ENCODE data around the gene ZMIZ1.
"Not testable (repeated sequence)": the region's sequence is repeated elsewhere in the genome, so short reads cannot be mapped to it uniquely, and the experiment has no call there.

ZMIZ1 gene

DNA sequence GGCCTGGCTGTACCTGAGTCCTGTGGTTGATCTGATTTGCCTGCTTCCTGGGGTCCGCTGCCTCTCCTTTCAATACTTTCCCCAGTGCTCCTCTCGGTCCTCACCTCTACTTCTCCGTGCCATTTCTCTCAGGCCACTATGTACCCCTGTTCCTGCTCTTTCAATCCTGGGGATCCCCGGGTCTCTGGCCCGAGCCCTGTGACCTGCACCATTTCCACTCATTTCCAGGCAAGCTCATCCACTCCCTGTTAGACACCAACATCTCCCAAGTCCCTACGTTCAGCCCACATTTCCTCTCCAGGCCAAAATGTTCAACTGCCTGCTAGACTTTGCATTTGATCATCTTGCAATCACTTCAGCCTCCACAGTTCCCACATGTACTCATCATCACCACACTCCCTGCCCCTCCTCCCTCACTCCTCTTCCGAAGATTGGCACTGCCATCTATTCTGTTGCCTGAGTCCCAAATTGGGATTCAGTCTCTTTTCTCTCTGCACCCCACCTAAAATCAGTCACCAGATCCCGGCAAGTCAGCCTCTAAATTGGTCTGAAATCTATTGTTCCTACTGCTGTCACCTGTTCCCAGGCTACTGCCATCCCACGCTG is 34.4 kb upstream of the ZMIZ1 start:
- Histone ChIP-seq H3K9ac (ENCODE audit: low read length) (no peak overlapping the region), H3K79me1 (ENCODE audit: low read length) (no peaks in the 10 kb centered on the region), H3K9me3 (ENCODE audit: insufficient read depth, low read depth, low read length) (no peaks in the 10 kb centered on the region), H3K36me3 (ENCODE audit: control insufficient read depth in 1 of 2, insufficient read depth in 2 of 2, low read length in 2 of 2) (no peaks in the 10 kb centered on the region), H3K4me2 (ENCODE audit: low read length) (no peak overlapping the region), H3K27me3 (ENCODE audit: insufficient read depth, low read length) (no peaks in the 10 kb centered on the region), H2AK5ac (ENCODE audit: low read length) (no peak overlapping the region), H3K4ac (ENCODE audit: low read depth, low read length) (no peak overlapping the region), H4K12ac (ENCODE audit: low read depth, low read length) (no peak overlapping the region), H2BK5ac (ENCODE audit: low read depth, low read length, poor library complexity) (no peak overlapping the region), H3K79me2 (ENCODE audit: control insufficient read depth, insufficient read depth, low read length, poor library complexity) (no peaks in the 10 kb centered on the region), H3K4me1 (ENCODE audit: control insufficient read depth in 1 of 2, insufficient read depth in 2 of 2, low read length in 2 of 2) (no peaks in the 10 kb centered on the region), H3K14ac (ENCODE audit: low read length) (no peak overlapping the region), H4K8ac (ENCODE audit: low read depth, low read length) (no peak overlapping the region), H3K23ac (ENCODE audit: low read length) (no peak overlapping the region), H2BK120ac (ENCODE audit: insufficient read depth, low read length, poor library complexity) (no peak overlapping the region), H3K4me3 (ENCODE audit: low read depth, low read length) (no peak overlapping the region), H2AFZ (ENCODE audit: insufficient read depth, low read length, poor library complexity) (no peak overlapping the region), H3K27ac (ENCODE audit: low read depth, low read length) (no peak overlapping the region), H3K18ac (ENCODE audit: low read length) (no peak overlapping the region), H4K91ac (ENCODE audit: low read depth, low read length) (no peak overlapping the region), H2BK12ac (ENCODE audit: low read length) (no peak overlapping the region)
- WGBS (ENCODE audit: extremely low coverage, insufficient coverage, insufficient read length) = no CpG with 5 or more reads among the region's 9 CpGs
- DNase-seq = no peak

DNA sequence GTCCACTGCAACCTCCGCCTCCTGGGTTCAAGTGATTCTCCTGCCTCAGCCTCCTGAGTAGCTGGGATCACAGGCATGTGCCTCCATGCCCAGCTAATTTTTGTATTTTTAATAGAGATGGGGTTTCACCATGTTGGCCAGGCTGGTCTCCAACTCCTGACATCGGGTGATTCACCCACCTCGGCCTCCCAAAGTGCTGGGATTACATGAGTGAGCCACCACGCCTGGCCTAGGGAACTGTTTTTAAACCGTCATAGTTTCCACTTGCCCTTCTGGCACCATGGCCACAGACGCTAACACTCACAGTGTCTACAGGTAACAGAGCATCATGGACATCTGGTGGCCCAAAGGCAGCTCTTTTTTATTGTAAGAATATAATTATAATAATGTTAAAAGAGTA is 32.4 kb upstream of the ZMIZ1 start:
- H4K12ac ChIP-seq (ENCODE audit: low read depth, low read length); H2AK5ac ChIP-seq (ENCODE audit: low read length); H3K79me1 ChIP-seq (ENCODE audit: low read length); H3K4ac ChIP-seq (ENCODE audit: low read depth, low read length); H3K27ac ChIP-seq (ENCODE audit: low read depth, low read length); H3K4me3 ChIP-seq (ENCODE audit: low read depth, low read length); H3K14ac ChIP-seq (ENCODE audit: low read length); H3K4me2 ChIP-seq (ENCODE audit: low read length); H3K9me3 ChIP-seq (ENCODE audit: insufficient read depth, low read depth, low read length); H4K91ac ChIP-seq (ENCODE audit: low read depth, low read length); H3K79me2 ChIP-seq (ENCODE audit: control insufficient read depth, insufficient read depth, low read length, poor library complexity); H3K36me3 ChIP-seq (ENCODE audit: control insufficient read depth in 1 of 2, insufficient read depth in 2 of 2, low read length in 2 of 2); H3K4me1 ChIP-seq (ENCODE audit: control insufficient read depth in 1 of 2, insufficient read depth in 2 of 2, low read length in 2 of 2); H3K18ac ChIP-seq (ENCODE audit: low read length); H2AFZ ChIP-seq (ENCODE audit: insufficient read depth, low read length, poor library complexity); H3K9ac ChIP-seq (ENCODE audit: low read length); H2BK120ac ChIP-seq (ENCODE audit: insufficient read depth, low read length, poor library complexity); H3K23ac ChIP-seq (ENCODE audit: low read length); H4K8ac ChIP-seq (ENCODE audit: low read depth, low read length); DNase-seq; H3K27me3 ChIP-seq (ENCODE audit: insufficient read depth, low read length); H2BK12ac ChIP-seq (ENCODE audit: low read length); H2BK5ac ChIP-seq (ENCODE audit: low read depth, low read length, poor library complexity): not testable (repeated sequence)
- WGBS (ENCODE audit: extremely low coverage, insufficient coverage, insufficient read length) = no CpG with 5 or more reads among the region's 6 CpGs

DNA sequence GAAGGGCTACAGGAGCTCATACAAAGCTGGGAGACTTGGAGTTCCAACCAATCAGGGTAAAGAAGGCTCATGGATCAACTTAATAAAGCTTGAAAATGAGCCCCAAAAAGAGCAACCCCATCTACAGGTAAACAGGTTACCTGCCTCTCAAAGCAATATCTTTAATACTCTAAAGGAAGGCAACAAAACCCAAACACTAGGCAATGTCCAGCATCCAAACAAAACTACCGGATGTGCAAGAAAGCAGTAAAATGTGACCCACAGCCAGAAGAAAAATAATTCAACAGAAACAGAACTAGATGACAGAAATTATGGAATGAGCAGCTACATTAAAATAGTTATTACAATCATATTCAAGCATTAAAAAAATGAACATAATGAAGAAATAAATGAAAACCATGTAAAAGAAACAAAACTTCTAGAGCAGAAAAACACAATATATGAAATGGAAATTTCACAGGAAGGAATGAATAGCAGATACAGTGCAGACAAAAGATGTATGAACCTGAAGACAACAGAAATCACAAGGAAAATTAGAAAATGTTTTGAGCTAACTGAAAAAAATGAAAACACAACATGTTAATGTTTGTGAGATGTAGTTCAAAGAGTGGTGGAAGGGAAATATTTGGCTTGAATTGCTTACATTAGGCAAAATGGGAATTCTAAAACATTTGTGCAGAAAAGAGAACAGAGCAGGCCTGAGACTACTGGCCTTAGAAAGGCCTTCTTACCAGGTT is 30.5 kb upstream of the ZMIZ1 start:
- Histone ChIP-seq H4K12ac (ENCODE audit: low read depth, low read length) (no peak overlapping the region), H3K79me2 (ENCODE audit: control insufficient read depth, insufficient read depth, low read length, poor library complexity) (no peaks in the 10 kb centered on the region), H3K79me1 (ENCODE audit: low read length) (no peaks in the 10 kb centered on the region), H2AFZ (ENCODE audit: insufficient read depth, low read length, poor library complexity) (no peak overlapping the region), H3K9me3 (ENCODE audit: insufficient read depth, low read depth, low read length) (no peaks in the 10 kb centered on the region), H2BK120ac (ENCODE audit: insufficient read depth, low read length, poor library complexity) (no peak overlapping the region), H2BK12ac (ENCODE audit: low read length) (no peak overlapping the region), H4K8ac (ENCODE audit: low read depth, low read length) (no peak overlapping the region), H3K27ac (ENCODE audit: low read depth, low read length) (no peak overlapping the region), H2AK5ac (ENCODE audit: low read length) (no peak overlapping the region), H3K27me3 (ENCODE audit: insufficient read depth, low read length) (no peaks in the 10 kb centered on the region), H4K91ac (ENCODE audit: low read depth, low read length) (no peak overlapping the region), H2BK5ac (ENCODE audit: low read depth, low read length, poor library complexity) (no peak overlapping the region), H3K18ac (ENCODE audit: low read length) (no peak overlapping the region), H3K4ac (ENCODE audit: low read depth, low read length) (no peak overlapping the region), H3K4me1 (ENCODE audit: control insufficient read depth in 1 of 2, insufficient read depth in 2 of 2, low read length in 2 of 2) (no peaks in the 10 kb centered on the region), H3K23ac (ENCODE audit: low read length) (no peak overlapping the region), H3K14ac (ENCODE audit: low read length) (no peak overlapping the region), H3K9ac (ENCODE audit: low read length) (no peak overlapping the region), H3K4me3 (ENCODE audit: low read depth, low read length) (no peak overlapping the region), H3K36me3 (ENCODE audit: control insufficient read depth in 1 of 2, insufficient read depth in 2 of 2, low read length in 2 of 2) (no peaks in the 10 kb centered on the region), H3K4me2 (ENCODE audit: low read length) (no peak overlapping the region)
- DNase-seq = no peak
- no CpG with 5 or more reads among the region's 1 CpG for WGBS (ENCODE audit: extremely low coverage, insufficient coverage, insufficient read length)

DNA sequence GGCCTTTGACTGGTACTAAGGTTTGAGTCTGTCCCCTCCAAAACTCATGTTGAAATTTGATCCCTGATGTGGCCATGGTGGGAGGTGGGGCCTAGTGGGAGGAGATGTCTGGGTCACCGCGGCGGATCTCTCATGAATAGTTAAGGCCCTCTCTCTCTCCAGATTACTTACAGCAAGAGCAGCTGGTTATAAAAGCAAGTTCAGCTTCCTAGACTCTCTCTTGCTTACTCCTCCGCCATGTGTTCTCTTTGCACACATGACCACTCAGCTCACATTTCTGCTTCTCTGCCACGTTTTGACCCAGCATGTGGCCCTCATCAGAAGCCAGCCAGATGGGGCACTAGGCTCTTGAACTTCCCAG is 29.9 kb upstream of the ZMIZ1 start:
- H3K18ac ChIP-seq (ENCODE audit: low read length) = no peak overlapping the region
- H3K23ac ChIP-seq (ENCODE audit: low read length) = no peak overlapping the region
- H4K12ac ChIP-seq (ENCODE audit: low read depth, low read length) = no peak overlapping the region
- no peak overlapping the region for H4K8ac ChIP-seq (ENCODE audit: low read depth, low read length)
- H3K4ac ChIP-seq (ENCODE audit: low read depth, low read length) = no peak overlapping the region
- H2AFZ ChIP-seq (ENCODE audit: insufficient read depth, low read length, poor library complexity) = no peak overlapping the region
- no peaks in the 10 kb centered on the region for H3K27me3 ChIP-seq (ENCODE audit: insufficient read depth, low read length)
- no peak overlapping the region for H3K4me3 ChIP-seq (ENCODE audit: low read depth, low read length)
- no peak overlapping the region for H2BK120ac ChIP-seq (ENCODE audit: insufficient read depth, low read length, poor library complexity)
- H2BK12ac ChIP-seq (ENCODE audit: low read length) = no peak overlapping the region
- no peaks in the 10 kb centered on the region for H3K9me3 ChIP-seq (ENCODE audit: insufficient read depth, low read depth, low read length)
- no peak overlapping the region for H3K14ac ChIP-seq (ENCODE audit: low read length)
- H3K79me2 ChIP-seq (ENCODE audit: control insufficient read depth, insufficient read depth, low read length, poor library complexity) = no peaks in the 10 kb centered on the region
- no peaks in the 10 kb centered on the region for H3K4me1 ChIP-seq (ENCODE audit: control insufficient read depth in 1 of 2, insufficient read depth in 2 of 2, low read length in 2 of 2)
- no peak overlapping the region for H2AK5ac ChIP-seq (ENCODE audit: low read length)
- H3K79me1 ChIP-seq (ENCODE audit: low read length) = no peaks in the 10 kb centered on the region
- no peak overlapping the region for H3K27ac ChIP-seq (ENCODE audit: low read depth, low read length)
- H4K91ac ChIP-seq (ENCODE audit: low read depth, low read length) = no peak overlapping the region
- DNase-seq = no peak
- WGBS (ENCODE audit: extremely low coverage, insufficient coverage, insufficient read length) = no CpG with 5 or more reads among the region's 5 CpGs
- no peak overlapping the region for H2BK5ac ChIP-seq (ENCODE audit: low read depth, low read length, poor library complexity)
- H3K36me3 ChIP-seq (ENCODE audit: control insufficient read depth in 1 of 2, insufficient read depth in 2 of 2, low read length in 2 of 2) = no peaks in the 10 kb centered on the region
- no peak overlapping the region for H3K4me2 ChIP-seq (ENCODE audit: low read length)
- H3K9ac ChIP-seq (ENCODE audit: low read length) = no peak overlapping the region

All from trophoblast cell (in vitro differentiated cells and primary cell).